ENCODE measurements around the gene PRKCI.
"Not testable (repeated sequence)": the region's sequence is repeated elsewhere in the genome, so short reads cannot be mapped to it uniquely, and the experiment has no call there.

PRKCI gene

DNA sequence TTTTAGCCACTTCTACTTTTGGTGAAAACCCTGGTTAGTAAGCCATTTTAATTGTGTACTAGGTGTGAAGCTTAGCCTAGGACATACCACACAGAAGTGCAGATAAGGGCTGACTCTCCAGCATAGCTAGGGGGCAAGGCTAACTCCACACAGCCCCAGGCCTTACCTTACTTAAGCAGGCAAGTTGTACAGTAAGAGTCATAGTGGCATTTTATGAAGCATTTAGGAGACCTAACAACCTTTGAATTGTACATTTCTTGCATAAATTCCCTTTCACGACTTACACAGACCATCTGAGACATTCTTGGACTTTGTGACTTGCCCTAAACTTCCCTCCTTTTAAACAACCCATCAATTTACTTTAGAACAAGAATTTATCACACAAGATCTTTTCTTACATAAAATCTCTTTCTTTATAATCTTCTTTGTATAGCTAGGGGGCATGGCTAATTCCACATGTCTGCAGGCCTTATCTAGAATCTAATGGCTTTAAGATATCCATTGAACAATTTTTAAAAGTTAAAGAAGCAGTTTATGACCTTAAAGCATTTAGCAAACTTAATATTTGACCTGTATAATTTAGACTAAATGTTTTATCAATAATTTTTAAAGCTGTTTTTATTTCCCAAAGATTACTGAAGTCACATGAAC lies 116.6 kb downstream of the PRKCI start:
- no peak for DNase-seq (ENCODE audit: low read depth in 2 of 2)

DNA sequence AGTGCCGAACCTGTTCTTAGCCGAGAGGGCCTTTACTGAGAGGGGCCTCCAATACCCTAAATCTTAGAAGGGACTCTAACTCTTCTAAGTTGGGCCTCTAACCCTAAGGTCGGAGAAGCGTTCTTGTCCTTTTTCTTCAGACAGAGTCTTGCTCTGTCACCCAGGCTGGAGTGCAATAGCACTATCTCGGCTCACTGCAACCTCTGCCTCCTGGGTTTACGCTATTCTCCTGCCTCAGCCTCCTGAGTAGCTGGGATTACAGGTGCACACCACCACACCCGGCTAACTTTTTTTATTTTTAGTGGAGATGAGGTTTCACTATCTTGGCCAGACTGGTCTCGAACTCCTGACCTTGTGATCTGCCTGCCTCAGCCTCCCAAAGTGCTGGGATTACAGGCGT lies 120.0 kb downstream of the PRKCI start:
- DNase-seq (ENCODE audit: low read depth in 2 of 2), result not testable (repeated sequence)

GRCh38 chr3:170343859-170344258 lies 121.6 kb downstream of the PRKCI start:
- not testable (repeated sequence) for DNase-seq (ENCODE audit: low read depth in 2 of 2)

DNA sequence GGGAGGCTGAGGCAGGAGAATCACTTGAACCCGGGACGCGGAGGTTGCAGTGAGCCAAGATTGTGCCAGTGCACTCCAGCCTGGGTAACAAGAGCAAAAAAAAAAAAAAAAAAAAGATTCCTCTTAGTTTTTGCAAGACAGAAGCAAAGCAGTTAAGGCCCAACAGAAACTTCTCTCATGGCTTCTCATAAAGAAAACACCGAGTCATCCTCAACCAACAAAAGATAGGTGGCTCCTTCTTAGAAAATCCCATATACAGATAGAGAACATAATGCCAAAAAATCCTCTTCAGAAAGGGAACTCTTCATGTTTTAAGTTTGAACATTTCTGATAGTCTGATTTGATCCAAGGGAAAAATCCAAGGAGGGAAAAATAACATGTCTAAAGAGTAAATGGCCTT lies 122.7 kb downstream of the PRKCI start:
- DNase-seq (ENCODE audit: low read depth in 2 of 2), result no peak

GRCh38 chr3:170346481-170347392 lies 124.5 kb downstream of the PRKCI start:
- DNase-seq (ENCODE audit: low read depth in 2 of 2), result no peak

GRCh38 chr3:170350515-170351413 lies 128.5 kb downstream of the PRKCI start:
- no peak for DNase-seq (ENCODE audit: low read depth in 2 of 2)

DNA sequence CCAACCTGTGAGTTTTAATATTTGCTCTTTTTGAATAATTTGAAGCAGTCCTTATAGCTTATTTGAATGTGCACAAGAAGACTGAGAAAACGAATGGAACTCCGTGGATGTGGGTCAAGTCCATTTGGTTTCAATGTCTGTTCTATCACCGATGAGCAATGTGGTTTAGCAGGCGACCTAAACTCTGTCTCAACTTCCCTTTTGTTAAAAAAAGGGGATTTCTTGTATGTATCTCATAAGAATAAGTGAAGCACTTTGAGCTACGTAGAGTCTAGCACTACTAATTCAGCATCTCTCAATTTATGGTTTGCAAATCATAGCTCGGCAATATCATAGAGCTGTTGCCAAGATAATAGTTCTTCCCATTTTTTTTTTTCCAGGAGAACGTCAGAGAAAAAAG lies 130.7 kb downstream of the PRKCI start:
- DNase-seq (ENCODE audit: low read depth in 2 of 2), result no peak

- DNase-seq (ENCODE audit: low read depth in 2 of 2), result no peak
These were observed 131.3 kb downstream of the PRKCI start for GRCh38 chr3:170353485-170353884.

DNA sequence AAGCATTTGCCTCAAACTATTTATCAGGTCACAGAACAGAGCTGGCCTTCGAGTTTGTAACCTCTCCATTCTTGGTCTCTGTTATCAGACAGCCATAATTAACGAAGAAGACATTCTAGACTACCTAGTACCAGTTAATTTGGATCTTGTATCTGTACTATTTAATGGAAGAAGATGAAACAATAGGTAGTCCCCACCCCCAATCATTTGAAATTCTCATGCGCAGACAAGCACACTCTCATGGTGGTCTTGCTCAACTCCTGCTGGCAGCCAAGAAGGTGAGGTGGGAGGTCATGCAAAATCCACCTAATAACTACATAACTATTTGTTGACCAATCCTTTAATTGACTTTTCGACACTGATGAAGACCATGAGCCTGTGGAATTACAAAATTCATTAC lies 132.5 kb downstream of the PRKCI start:
- DNase-seq (ENCODE audit: low read depth in 2 of 2), result no peak
